RWPE1 (cell line): ENCODE data around the gene WLS.

Experiments
- CTCF ChIA-PET: fragments of 350-600 bp; sonication (Branson Sonifier 250); formaldehyde crosslinking; extraction: SDS; loops from one replicate; lab custom pipeline; 2021; lab: Yijun Ruan, JAX
- POLR2A ChIA-PET: fragments of 400-600 bp; formaldehyde crosslinking; extraction: SDS; loops from one replicate; lab custom pipeline; 2020; ENCODE audit warnings: antibody characterized with exemption; ENCODE audit not compliant: low non-redundant PET; lab: Yijun Ruan, JAX
- DNase-seq: peaks from one replicate; pipeline ENCODE4 v3.0.0; 2012; ENCODE audit warnings: low spot score
- H3K27ac ChIP-seq: fragments of 450-650 bp; 2 replicates; pipeline ENCODE4 v1.5.1; 2017
- TF ChIP-seq, protein P1 (sequence below): fragments of 450-650 bp; conservative IDR thresholded peaks from 2 replicates; pipeline ENCODE4 v1.5.1; 2017; ENCODE audit warnings: low read depth, mild to moderate bottlenecking

The WLS gene

DNA sequence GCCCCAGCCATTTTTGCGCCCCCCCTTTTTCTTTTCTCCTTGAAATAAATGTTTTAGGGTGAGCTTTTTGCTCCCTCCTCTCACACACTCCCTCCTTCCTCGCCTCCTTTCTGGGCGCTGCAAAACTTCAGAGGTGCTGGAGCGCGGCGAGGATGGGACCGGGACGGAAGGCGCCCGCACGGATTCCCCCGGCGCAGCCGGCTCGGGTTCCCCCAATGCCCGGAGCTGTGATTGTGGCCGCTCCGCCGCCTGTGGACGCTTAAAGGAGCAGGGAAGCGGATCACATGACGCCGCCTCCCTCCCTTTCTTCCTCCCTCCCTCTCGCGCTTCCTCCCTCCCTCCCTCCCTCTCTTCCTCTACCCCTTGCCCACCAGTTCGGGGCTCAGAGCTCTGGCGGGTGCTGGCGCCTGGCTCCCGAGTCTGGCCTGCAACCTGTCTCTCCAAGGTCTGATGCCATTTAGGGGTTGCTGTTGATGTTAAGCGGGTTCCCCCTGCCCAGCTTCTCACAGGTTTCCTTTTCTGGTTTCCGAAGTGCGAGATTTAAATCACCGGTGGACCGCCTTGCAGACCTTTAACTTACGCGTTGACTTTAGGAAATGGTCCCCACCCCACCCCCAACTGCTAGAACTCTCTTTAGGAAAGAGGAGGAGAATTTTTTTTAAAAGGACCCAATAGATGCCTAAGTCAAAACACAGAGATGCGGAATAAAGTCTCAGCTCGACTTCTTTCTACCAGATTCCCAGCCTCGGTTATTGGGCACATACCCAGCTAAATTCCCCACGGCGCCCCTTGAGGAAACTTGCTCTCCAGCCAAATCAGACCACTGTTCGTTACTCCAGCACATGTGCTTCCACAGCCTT is at the start of gene WLS:
Gene WLS, minus strand, starts transcription at position 235 of the 860 bp plus-strand sequence. Its CDS starts 224 bp downstream, at position 11.
- ChIA-PET CTCF (interaction anchor here (0.8 to 1.4 kb wide), 4 partner anchors 89 to 152 kb away, joined by 3 to 6 read pairs (median 4); no protein-coding TSS in a partner anchor), POLR2A (interaction anchor here (0.6 to 1.3 kb wide), 2 partner anchors 14 to 112 kb away, joined by 4 read pairs; no protein-coding TSS in a partner anchor)
- DNase-seq, result peak; percentile 67

DNA sequence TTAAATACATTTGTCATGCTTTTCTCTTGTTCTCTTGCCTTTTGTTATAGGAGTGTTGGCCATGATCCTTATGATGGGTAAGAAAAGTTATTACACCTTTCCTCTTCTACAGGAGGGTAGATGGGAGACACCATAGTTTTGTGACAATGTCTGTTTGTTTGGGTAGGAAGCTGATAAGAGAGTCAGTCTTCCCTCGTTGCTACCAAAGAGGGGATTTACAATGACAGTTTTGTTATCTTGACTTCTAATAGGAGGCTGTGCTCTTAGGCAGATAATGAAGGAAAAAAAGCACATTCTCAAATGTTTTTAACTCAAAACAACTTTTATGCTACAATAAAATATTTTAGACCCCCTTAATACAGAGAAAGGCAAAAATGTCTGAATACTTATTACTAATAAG is 48.0 kb upstream of the WLS start:
- CTCF ChIA-PET, result no interaction called here
- DNase-seq, result no peak
- POLR2A ChIA-PET, result no interaction called here
- no peak overlapping the region for H3K27ac ChIP-seq
- TF ChIP-seq, protein P1, sequence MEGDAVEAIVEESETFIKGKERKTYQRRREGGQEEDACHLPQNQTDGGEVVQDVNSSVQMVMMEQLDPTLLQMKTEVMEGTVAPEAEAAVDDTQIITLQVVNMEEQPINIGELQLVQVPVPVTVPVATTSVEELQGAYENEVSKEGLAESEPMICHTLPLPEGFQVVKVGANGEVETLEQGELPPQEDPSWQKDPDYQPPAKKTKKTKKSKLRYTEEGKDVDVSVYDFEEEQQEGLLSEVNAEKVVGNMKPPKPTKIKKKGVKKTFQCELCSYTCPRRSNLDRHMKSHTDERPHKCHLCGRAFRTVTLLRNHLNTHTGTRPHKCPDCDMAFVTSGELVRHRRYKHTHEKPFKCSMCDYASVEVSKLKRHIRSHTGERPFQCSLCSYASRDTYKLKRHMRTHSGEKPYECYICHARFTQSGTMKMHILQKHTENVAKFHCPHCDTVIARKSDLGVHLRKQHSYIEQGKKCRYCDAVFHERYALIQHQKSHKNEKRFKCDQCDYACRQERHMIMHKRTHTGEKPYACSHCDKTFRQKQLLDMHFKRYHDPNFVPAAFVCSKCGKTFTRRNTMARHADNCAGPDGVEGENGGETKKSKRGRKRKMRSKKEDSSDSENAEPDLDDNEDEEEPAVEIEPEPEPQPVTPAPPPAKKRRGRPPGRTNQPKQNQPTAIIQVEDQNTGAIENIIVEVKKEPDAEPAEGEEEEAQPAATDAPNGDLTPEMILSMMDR, result no peak

More for the DNA sequence above, at the start of gene WLS:
- TF ChIP-seq, protein P1, result no peak
- peak within 1 kb of the TSS; percentile 96 for H3K27ac ChIP-seq

DNA sequence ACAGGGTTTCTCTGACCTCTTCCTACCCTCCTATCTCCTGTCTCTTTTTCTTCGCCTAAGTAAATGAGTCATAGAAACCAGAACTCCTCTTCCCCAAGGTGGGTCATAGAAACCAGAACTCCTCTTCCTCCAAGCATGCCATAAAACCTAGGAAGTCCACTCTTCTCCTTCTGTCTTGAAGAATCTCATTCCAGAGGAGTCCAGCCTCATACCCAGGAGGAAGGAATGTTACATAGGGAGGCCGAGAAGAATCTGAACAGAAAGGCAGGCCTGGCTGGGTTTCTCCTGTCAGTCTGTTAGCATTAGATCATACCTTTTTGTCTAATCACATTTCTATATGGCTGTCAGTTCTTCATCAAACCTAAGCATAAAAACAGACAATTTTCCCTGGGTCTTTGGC is 47.5 kb upstream of the WLS start:
- POLR2A ChIA-PET, result no interaction called here
- no peak overlapping the region for H3K27ac ChIP-seq
- no peak for DNase-seq
- TF ChIP-seq, protein P1, result no peak
- CTCF ChIA-PET, result no interaction called here

DNA sequence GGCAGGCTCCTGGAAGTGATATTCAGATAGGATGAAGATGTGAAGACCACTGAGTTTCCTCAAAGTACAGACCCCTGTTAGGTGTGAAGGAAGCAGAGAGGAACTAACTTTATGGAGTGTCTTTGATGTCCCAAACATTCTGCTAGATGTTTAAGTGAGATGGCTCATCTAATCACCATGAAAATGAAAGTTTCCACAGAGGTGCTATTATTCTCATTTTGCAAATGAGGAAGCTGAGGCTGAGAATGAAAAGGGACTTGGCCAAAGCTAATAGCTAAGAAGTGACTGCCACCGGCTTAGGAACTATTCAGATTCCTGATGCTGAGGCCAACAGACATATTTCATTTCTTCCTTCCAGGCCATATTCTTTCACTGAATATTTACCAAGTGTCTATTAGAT is 45.9 kb upstream of the WLS start:
- DNase-seq, result no peak
- ChIA-PET CTCF (no interaction called here), POLR2A (no interaction called here)
- H3K27ac ChIP-seq, result no peak overlapping the region
- TF ChIP-seq, protein P1, result no peak

DNA sequence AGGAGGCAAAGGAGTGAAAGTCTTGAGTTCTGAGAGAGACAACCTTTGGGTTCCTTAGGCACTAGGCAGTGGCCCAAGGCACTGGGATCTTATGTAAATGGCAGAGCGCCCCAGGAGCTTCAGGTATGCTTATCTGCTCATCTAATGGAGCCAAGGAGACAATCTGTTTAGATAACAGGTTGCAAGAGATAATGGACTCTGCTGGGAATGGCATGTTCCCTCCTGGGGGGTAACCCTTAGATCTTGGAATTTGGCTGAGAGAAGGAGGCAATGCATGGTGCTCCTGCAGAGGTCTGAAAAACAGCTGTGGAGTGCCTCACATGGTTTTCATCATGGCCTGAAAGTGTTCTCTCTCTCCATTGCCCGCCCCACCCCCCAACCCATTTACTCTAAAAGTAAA is 44.1 kb upstream of the WLS start:
- no peak for DNase-seq
- TF ChIP-seq, protein P1, result no peak
- CTCF ChIA-PET, result interaction anchor here (1.0 kb wide), 1 partner anchor 28 kb away, joined by 5 read pairs; no protein-coding TSS in a partner anchor
- H3K27ac ChIP-seq, result no peak overlapping the region
- POLR2A ChIA-PET, result no interaction called here

DNA sequence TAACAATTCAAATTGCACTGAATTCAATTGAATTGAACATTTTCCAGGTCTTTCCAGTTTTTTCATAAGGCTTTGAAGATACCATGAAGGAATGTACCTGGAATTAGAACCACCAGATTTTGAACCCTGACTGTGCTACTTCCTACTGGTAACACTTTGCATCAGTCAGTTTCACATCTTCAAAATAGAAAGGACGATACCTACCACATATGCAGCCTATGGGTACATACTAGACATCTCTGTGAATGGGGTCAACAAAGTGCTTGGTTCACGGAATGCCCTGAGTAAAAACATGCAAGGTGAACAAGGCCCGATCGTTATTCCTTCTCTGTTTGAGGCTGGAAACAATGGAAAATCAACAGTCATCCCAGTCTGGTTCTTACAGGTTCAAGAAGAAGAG is 41.2 kb upstream of the WLS start:
- no peak overlapping the region for H3K27ac ChIP-seq
- TF ChIP-seq, protein P1, result no peak
- ChIA-PET POLR2A (no interaction called here), CTCF (interaction anchor here (0.7 kb wide), 1 partner anchor 225 kb away, joined by 10 read pairs; no protein-coding TSS in a partner anchor)
- no peak for DNase-seq
